ENCODE measurements around the gene NTRK1.

NTRK1 gene

GRCh38 chr1:156838972-156839371 is 21.7 kb upstream of the NTRK1 start:
- DNase-seq, result peak; percentile 17

- DNase-seq, result no peak
Measured at GRCh38 chr1:156839426-156840109, 21.1 kb upstream of the NTRK1 start.

- DNase-seq, result no peak
Measured at GRCh38 chr1:156840186-156840897, 20.3 kb upstream of the NTRK1 start.

GRCh38 chr1:156840898-156841279 is 19.8 kb upstream of the NTRK1 start:
- no peak for DNase-seq

- no peak for DNase-seq
Measured at GRCh38 chr1:156841295-156841855, 19.3 kb upstream of the NTRK1 start.

GRCh38 chr1:156842618-156843300 is 17.9 kb upstream of the NTRK1 start:
- no peak for DNase-seq

GRCh38 chr1:156844102-156844501 is 16.6 kb upstream of the NTRK1 start:
- DNase-seq, result no peak

GRCh38 chr1:156844638-156845037 is 16.0 kb upstream of the NTRK1 start:
- no peak for DNase-seq

GRCh38 chr1:156845055-156845952 is 15.4 kb upstream of the NTRK1 start:
- no peak for DNase-seq

GRCh38 chr1:156845953-156846545 is 14.6 kb upstream of the NTRK1 start:
- DNase-seq, result no peak

GRCh38 chr1:156846643-156847042 is 14.0 kb upstream of the NTRK1 start:
- DNase-seq, result no peak

GRCh38 chr1:156847591-156848460 is 12.8 kb upstream of the NTRK1 start:
- DNase-seq, result no peak

GRCh38 chr1:156848461-156849150 is 12.1 kb upstream of the NTRK1 start:
- DNase-seq, result no peak

GRCh38 chr1:156849151-156849496 is 11.5 kb upstream of the NTRK1 start:
- no peak for DNase-seq

GRCh38 chr1:156851779-156852417 is 8.8 kb upstream of the NTRK1 start:
- no peak for DNase-seq

GRCh38 chr1:156852418-156852874 is 8.2 kb upstream of the NTRK1 start:
- DNase-seq, result no peak

GRCh38 chr1:156853761-156854160 is 6.9 kb upstream of the NTRK1 start:
- DNase-seq, result no peak

GRCh38 chr1:156854634-156855033 is 6.0 kb upstream of the NTRK1 start:
- DNase-seq, result no peak

GRCh38 chr1:156856282-156856785 is 4.3 kb upstream of the NTRK1 start:
- DNase-seq, result no peak

GRCh38 chr1:156857532-156857931 is 3.1 kb upstream of the NTRK1 start:
- DNase-seq, result no peak
